Endodermal cell (in vitro differentiated cells): Measurements from ENCODE around the gene PLCB1. TPM values are rescaled to one million over a fixed set of nuclear protein-coding genes. Genes with fewer than 3 reads are reported as not detected.

ENCODE experiments used
- DNase-seq: peaks from one replicate; pipeline ENCODE4 v3.0.0-alpha.2; 2017
- H3K27ac ChIP-seq: 2 replicates; pipeline ENCODE4 v1.5.1; 2013; ENCODE audit warnings: mild to moderate bottlenecking, low read depth, low read length, moderate library complexity
- H3K27me3 ChIP-seq: 2 replicates; pipeline ENCODE4 v1.6.1; 2013; ENCODE audit warnings: mild to moderate bottlenecking, low read length, moderate library complexity; ENCODE audit not compliant: insufficient read depth, control insufficient read depth, poor library complexity, severe bottlenecking
- H3K36me3 ChIP-seq: 2 replicates; pipeline ENCODE4 v1.7.0; 2013; ENCODE audit warnings: mild to moderate bottlenecking, low read length, moderate library complexity; ENCODE audit not compliant: control insufficient read depth, insufficient read depth
- H3K4me1 ChIP-seq: one replicate; pipeline ENCODE4 v1.7.0; 2013; ENCODE audit warnings: low read length; ENCODE audit not compliant: control insufficient read depth, insufficient read depth
- H3K4me3 ChIP-seq: 2 replicates; pipeline ENCODE4 v1.5.1; 2013; ENCODE audit warnings: mild to moderate bottlenecking, low read length, moderate library complexity
- H3K9ac ChIP-seq: 2 replicates; pipeline ENCODE4 v1.6.1; 2013; ENCODE audit warnings: mild to moderate bottlenecking, low read length, moderate library complexity; ENCODE audit not compliant: poor library complexity, severe bottlenecking; ENCODE audit errors: extremely low read depth
- H3K9me3 ChIP-seq: 2 replicates; pipeline ENCODE4 v1.6.1; 2013; ENCODE audit warnings: mild to moderate bottlenecking, low read length, moderate library complexity; ENCODE audit not compliant: control insufficient read depth
- H3K27ac Mint-ChIP-seq: 2 replicates; pipeline ENCODE4 v1.8.0; 2020; ENCODE audit warnings: mixed read lengths
- H3K27me3 Mint-ChIP-seq: 2 replicates; pipeline ENCODE4 v1.8.0; 2021; ENCODE audit warnings: mild to moderate bottlenecking, mixed read lengths; ENCODE audit not compliant: insufficient read depth
- H3K36me3 Mint-ChIP-seq: 2 replicates; pipeline ENCODE4 v1.8.0; 2020; ENCODE audit warnings: low read depth, mixed read lengths
- H3K4me1 Mint-ChIP-seq: 2 replicates; pipeline ENCODE4 v1.8.0; 2020; ENCODE audit warnings: mixed read lengths
- H3K4me3 Mint-ChIP-seq: 2 replicates; pipeline ENCODE4 v1.8.0; 2020; ENCODE audit warnings: mild to moderate bottlenecking, moderate library complexity, mixed read lengths
- H3K9me3 Mint-ChIP-seq: 2 replicates; pipeline ENCODE4 v1.8.0; 2020; ENCODE audit warnings: mild to moderate bottlenecking, mixed read lengths
- CTCF ChIP-seq: fragments of 200-600 bp; sonication (generic); conservative IDR thresholded peaks from 2 replicates; pipeline ENCODE4 v1.5.0; 2021; ENCODE audit warnings: antibody characterized with exemption, mild to moderate bottlenecking
- WGBS, 2 experiments: methylation state at CpG; one replicate each; pipeline versions ENCODE4 v1.1.5 to v1.1.7; 2013; ENCODE audit warnings: missing lambda C conversion rate in 2 of 2, mixed read lengths in 1 of 2; ENCODE audit not compliant: insufficient coverage in 1 of 2, insufficient read length in 1 of 2; 5-methylcytosine and 5-hydroxymethylcytosine counted together
- total RNA-seq, 2 donors: library from RNA; stranded (reverse); fragmentation: NEBNext Ultra II Directional in 1 of 2; extraction: Animal tissue kit (Norgen Biotek cat#: 25700) in 1 of 2; gene quantifications; 2 replicates in 1 of 2; 3 replicates in 1 of 2; pipeline ENCODE4 v1.2.1, GENCODE V29; 2021

Gene PLCB1
- total RNA-seq, 2 donors from 2014 or later = 15.3 to 16.5 TPM

GRCh38 chr20:8853805-8854338 lies 721.8 kb downstream of the PLCB1 start:
- H3K27me3 ChIP-seq = no peaks in the 10 kb centered on the region
- no peaks in the 10 kb centered on the region for H3K9me3 ChIP-seq
- Mint-ChIP-seq H3K4me1 (no peaks in the 10 kb centered on the region), H3K36me3 (peaks cover 4% of the 10 kb centered on the region), H3K27ac (no peak overlapping the region), H3K4me3 (no peak overlapping the region), H3K9me3 (peaks cover 6% of the 10 kb centered on the region), H3K27me3 (no peaks in the 10 kb centered on the region)
- no peak overlapping the region for H3K9ac ChIP-seq
- H3K36me3 ChIP-seq = no peaks in the 10 kb centered on the region
- DNase-seq = peak; percentile 57
- TF ChIP-seq CTCF = peak; percentile 93
- 27% methylated on average over 6 of the region's 6 CpGs; no CpG with 5 or more reads in 1 of the 2 experiments for WGBS, 2 experiments
- H3K4me1 ChIP-seq = no peaks in the 10 kb centered on the region
- H3K4me3 ChIP-seq = no peak overlapping the region
- peak overlapping the region; percentile 20 for H3K27ac ChIP-seq

DNA sequence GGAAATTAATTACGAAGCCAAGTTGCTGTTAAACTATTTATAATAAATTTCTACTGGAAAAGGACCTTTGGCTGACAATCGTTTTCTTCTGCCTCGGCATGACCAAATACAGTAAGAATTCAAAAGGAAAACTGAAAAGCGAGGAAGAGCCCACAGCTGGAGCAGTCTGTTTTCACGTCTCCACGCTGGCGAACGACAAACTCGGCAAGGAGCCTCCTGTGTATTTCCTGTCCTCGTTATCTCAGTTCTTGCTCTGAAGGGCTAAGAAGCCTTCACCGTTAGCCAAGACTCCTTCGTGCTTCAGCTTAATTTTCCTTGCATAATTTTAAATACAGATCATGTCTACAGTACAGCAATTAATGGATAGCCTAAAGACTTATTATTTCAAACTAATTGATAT lies 722.5 kb downstream of the PLCB1 start:
- Histone ChIP-seq H3K9me3 (no peaks in the 10 kb centered on the region), H3K4me1 (no peaks in the 10 kb centered on the region), H3K27ac (no peak overlapping the region), H3K9ac (no peak overlapping the region), H3K27me3 (no peaks in the 10 kb centered on the region), H3K36me3 (no peaks in the 10 kb centered on the region), H3K4me3 (no peak overlapping the region)
- Mint-ChIP-seq H3K27ac (no peak overlapping the region), H3K9me3 (peaks cover 6% of the 10 kb centered on the region), H3K27me3 (no peaks in the 10 kb centered on the region), H3K36me3 (peaks cover 4% of the 10 kb centered on the region), H3K4me3 (no peak overlapping the region), H3K4me1 (no peaks in the 10 kb centered on the region)
- peak; percentile 57 for DNase-seq
- TF ChIP-seq CTCF = no peak
- 53 to 58% methylated on average over 3 to 11 of the region's 12 CpGs for WGBS, 2 experiments

- Histone ChIP-seq H3K4me3 (no peak overlapping the region), H3K4me1 (no peaks in the 10 kb centered on the region), H3K9ac (no peak overlapping the region), H3K36me3 (no peaks in the 10 kb centered on the region), H3K27me3 (no peaks in the 10 kb centered on the region), H3K9me3 (no peaks in the 10 kb centered on the region), H3K27ac (no peak overlapping the region)
- Mint-ChIP-seq H3K9me3 (peaks cover 6% of the 10 kb centered on the region), H3K27ac (no peak overlapping the region), H3K27me3 (no peaks in the 10 kb centered on the region), H3K4me3 (no peak overlapping the region), H3K36me3 (peaks cover 4% of the 10 kb centered on the region), H3K4me1 (no peaks in the 10 kb centered on the region)
- no peak for TF ChIP-seq CTCF
- DNase-seq = no peak
These were observed 723.2 kb downstream of the PLCB1 start for GRCh38 chr20:8855315-8855714.
